GM19328 (cell line): ENCODE measurements around the gene ARID1B.

Experiments used
- ATAC-seq: cut with Tn5 transposase; IDR thresholded peaks from one replicate; pipeline ENCODE4 v1.9.1; 2021; ENCODE audit warnings: mild to moderate bottlenecking, moderate library complexity; ENCODE audit not compliant: unreplicated experiment

Gene ARID1B

GRCh38 chr6:157066781-157067491 lies 289.8 kb downstream of the ARID1B start:
- ATAC-seq: no peak

GRCh38 chr6:157067507-157067906 lies 290.3 kb downstream of the ARID1B start:
- no peak for ATAC-seq

DNA sequence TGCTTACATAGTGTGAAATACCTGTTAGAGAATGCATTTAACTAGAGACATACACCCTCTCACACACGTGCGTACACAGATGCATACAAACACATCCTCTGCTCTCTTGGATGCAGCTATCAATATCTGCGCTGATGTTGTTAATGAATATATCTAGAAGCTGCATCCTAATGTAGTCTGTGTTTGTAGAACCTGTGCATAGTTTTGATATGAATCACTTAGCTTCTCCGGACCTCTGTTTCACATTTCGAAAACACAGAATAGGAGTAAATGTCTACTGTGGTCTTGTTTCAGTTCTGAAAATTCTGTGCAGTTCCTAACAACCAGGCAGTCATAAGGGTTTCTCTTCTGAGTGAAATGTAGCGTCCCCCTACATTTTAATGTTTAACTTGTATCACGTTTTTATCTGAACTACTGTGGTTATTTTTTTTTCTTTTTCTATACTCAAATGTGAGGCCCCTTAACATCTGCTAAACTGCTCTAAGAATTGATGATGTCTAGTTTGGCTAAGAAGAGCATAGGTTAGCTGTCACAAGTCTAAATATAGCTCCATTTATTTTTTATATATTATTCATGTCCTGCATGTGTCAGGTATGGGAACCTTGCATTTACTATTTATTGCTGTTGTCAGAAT lies 291.6 kb downstream of the ARID1B start:
- peak; percentile 96 for ATAC-seq

DNA sequence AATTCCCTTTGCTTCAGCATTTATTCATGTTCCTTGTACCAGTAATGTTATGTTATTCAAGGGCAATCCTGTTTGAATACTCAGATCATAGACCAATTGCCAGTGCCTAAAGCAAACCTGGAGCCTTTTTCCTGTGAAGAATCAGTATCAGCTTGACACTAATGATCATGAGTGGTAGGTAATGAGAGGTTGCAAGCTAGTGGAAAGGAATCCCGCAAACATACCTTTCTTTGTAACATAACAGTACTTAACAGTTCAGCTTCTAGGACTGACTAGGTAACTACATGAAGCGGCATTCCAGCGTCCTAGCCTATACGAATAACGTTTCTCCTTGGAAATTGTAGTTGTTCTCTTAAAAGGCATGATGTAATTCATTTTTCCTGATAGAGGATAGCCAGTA lies 292.4 kb downstream of the ARID1B start:
- ATAC-seq: no peak

DNA sequence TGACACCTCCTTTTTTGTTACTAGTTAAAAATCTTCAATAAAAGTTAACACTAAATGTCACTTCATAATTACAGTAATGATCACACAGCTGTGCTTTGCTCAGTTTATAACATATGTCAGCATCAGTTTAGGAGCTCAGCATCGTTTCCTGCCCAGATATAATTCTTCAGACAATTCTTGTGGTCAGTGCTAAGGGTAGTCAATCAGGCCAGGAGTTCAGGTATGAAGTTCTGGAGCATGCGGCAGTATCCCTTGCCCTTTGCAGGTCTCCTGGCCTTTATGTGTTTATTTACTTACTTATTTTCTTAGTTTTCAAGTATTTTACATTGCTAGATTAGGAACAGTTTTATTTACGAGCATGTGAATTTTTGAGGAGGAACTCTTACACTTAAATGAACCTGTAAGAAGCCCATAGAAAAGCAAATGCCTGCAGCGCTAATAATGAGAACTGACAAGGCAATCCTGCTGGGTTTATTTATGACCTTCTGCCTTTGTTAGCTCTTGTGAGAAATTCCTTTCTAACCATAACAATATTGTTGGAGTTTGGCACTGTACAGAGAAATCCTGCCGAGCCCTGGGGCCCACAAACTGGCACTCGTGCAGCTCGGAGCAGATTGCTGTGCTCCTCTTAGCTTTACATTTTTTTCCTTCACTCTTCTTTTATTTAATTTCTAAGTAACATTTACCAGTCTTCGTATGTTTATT lies 293.4 kb downstream of the ARID1B start:
- no peak for ATAC-seq

- no peak for ATAC-seq
Observed at GRCh38 chr6:157072128-157072527, 294.9 kb downstream of the ARID1B start.

GRCh38 chr6:157073596-157073995 lies 296.4 kb downstream of the ARID1B start:
- ATAC-seq: no peak

DNA sequence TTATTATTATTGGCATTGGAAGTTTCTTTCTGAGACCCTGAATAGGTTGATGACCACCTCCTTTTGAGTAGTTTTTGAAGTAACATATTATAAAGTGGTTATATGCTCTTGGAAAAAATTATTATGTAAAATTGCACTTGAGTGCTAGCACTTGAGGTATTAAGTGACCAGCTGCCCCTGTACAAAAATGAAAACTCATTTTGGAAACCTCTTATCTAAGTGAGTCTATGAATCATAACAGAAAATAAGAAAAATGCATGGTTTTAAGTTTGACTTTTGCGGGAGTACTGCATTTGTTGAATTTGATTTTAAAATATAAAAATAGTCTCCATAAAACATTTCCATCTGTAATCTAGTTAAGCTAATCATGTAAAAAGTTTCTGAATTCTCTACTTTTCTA lies 297.8 kb downstream of the ARID1B start:
- ATAC-seq: no peak

- ATAC-seq: peak; percentile 72
Observed at GRCh38 chr6:157075549-157076450, 298.6 kb downstream of the ARID1B start.

DNA sequence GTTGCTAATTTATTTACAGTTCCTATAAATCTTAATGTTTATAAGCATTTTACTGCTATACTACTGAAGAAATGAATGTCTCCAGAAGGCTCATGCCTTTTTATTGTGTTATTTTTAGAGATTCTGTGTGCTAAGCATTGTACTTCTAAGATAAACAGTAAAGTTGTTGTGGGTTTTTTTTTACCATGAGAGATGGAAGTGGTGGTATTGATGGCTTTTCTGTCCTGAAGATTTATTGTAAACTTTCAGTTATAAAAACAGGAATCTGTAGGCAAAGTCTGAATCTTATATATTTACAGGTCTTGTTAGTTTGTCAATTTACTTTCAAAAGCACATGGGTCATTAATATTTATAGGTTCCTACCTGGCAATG lies 299.3 kb downstream of the ARID1B start:
- no peak for ATAC-seq

DNA sequence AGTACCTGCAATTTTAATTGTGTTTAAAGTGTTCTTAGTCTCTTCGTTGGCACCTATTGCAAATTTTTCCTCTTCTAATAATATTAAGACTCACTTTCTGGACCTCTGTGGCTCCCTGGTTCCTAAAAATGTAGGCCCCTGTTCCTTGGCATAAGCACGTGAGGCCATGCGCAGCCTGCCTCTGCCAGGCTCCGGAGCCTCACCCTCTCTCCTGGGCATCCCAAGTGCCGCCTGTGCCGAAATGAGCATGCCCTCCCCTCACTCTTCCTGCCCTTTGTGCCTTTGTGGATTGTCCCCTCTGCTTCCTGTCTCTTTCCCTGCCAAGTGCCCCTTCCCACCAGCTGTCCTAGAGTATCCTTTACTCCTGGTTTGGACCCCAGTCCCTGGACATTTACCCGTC lies 300.1 kb downstream of the ARID1B start:
- no peak for ATAC-seq

DNA sequence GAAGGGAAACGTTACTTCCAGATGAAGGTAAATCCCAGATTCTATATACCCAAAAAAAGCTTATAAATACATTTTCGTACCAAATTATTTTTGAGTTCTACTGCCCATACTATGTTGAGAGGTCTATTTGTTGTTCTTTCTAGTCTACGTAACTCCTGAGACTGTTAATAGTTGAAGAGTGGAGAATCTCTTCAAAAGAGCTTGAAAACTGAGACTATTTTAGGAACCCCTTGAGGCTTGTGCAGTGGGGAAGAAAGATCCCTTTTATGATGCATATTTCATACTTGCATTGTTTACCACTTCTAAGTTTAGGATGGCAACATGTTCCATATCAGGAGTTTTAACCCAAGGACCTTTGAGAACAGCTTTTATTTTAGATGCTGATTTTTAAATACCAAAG lies 301.1 kb downstream of the ARID1B start:
- no peak for ATAC-seq

GRCh38 chr6:157079277-157079676 lies 302.1 kb downstream of the ARID1B start:
- no peak for ATAC-seq

- ATAC-seq: no peak
Observed at GRCh38 chr6:157079771-157080170, 302.6 kb downstream of the ARID1B start.

GRCh38 chr6:157080986-157081391 lies 303.8 kb downstream of the ARID1B start:
- no peak for ATAC-seq

DNA sequence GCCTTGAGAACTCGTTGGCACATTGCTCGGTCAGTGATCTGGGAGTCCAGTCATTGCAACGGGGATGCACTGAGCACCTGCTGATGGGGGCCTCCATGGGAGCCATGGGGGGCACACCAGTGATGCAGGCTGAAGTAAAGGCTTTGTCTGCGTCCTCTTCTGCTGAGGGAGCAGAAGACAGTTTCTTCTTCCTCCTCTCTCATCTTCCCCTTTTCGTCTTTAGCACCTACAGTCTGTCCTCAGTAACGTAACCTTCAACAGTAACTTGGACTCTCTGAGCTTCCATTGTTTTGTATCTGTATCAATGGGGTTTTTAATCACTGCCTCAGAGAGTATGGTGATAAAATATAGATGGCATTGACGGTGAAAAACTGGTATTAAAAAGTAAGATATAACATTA lies 306.2 kb downstream of the ARID1B start:
- ATAC-seq: no peak

DNA sequence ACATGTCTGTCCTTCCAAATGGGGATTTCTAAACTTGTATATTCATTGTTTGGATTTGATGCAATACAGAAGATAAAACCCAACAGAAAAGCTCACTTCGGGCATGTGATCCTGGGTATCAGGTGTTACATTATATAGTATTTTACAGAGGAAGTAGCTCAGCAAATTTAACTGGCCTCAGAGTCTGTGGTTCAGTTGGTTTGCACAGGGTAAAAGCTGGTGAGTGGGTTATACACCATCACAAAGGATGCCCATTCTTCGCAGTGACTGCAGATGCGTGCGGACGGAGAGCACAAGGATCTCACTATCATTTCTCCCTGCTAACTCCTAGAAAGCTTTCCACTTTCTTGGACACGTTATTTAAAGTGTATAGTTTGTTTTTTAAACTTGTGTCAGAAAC lies 309.5 kb downstream of the ARID1B start:
- no peak for ATAC-seq

- no peak for ATAC-seq
Observed at GRCh38 chr6:157087974-157088373, 310.8 kb downstream of the ARID1B start.

DNA sequence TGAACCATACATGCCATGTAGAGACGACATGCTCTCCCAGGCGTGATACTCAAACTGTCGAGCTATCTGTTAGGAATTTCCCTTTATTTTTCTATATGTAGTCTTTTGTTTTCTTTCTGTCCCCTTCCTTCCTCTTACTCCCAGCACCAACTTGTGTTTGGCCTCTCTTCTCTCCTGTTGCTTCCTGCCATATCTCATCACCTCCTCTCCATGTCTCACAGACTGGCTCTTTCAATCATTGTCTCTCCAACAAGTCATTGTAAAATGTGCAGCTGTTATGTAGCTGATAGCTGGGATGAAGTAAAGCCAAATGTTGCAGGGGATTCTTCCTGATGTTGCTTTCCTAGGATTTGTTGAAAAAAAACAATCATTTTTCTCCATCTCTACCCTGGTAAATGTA lies 311.7 kb downstream of the ARID1B start:
- ATAC-seq: no peak

- no peak for ATAC-seq
Observed at GRCh38 chr6:157089258-157089657, 312.1 kb downstream of the ARID1B start.

DNA sequence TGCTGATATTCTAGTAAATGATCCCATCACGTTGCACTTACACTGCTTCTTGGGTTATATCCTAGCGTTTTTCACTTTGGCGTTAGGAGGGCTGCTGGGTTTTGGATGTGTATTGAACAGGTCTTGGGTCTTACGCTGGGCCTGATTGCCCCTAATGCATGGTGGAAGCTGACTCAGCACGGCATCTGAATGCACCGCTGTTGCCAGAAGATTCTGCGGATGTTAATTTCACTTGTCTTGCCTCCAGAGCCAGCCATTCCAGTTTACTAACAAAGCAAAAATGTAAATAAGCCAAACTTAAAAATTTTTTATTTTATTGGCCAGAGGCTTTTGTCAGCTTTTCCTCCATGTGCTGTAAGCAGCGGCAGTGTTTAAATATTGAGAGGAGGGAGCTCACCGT lies 312.7 kb downstream of the ARID1B start:
- no peak for ATAC-seq
